HG03039 (cell line): ENCODE measurements around the gene KRTAP12-4.
"Not testable (repeated sequence)": the region's sequence is repeated elsewhere in the genome, so short reads cannot be mapped to it uniquely, and the experiment has no call there.

Source experiments
- ATAC-seq: cut with Tn5 transposase; IDR thresholded peaks from one replicate; pipeline ENCODE4 v1.9.1; 2021; ENCODE audit warnings: mild to moderate bottlenecking, moderate library complexity; ENCODE audit not compliant: unreplicated experiment

Gene KRTAP12-4

GRCh38 chr21:44637018-44637850, 17.2 kb downstream of the KRTAP12-4 start, which contains the start of gene KRTAP10-10:
Gene KRTAP10-10, plus strand, starts transcription at chr21:44637356. Its CDS starts 62 bp downstream, at chr21:44637418.
- no peak for ATAC-seq

- ATAC-seq = no peak
Measured at GRCh38 chr21:44636209-44637017, 18.0 kb downstream of the KRTAP12-4 start.

GRCh38 chr21:44632067-44632466, 22.4 kb downstream of the KRTAP12-4 start:
- ATAC-seq = no peak

GRCh38 chr21:44630440-44630839, 24.0 kb downstream of the KRTAP12-4 start:
- no peak for ATAC-seq

GRCh38 chr21:44628707-44629391, 25.6 kb downstream of the KRTAP12-4 start:
- no peak for ATAC-seq

GRCh38 chr21:44627831-44628233, 26.6 kb downstream of the KRTAP12-4 start:
- ATAC-seq = not testable (repeated sequence)

GRCh38 chr21:44627181-44627822, 27.2 kb downstream of the KRTAP12-4 start:
- not testable (repeated sequence) for ATAC-seq

GRCh38 chr21:44626673-44627143, 27.8 kb downstream of the KRTAP12-4 start, which contains the start of gene KRTAP10-9:
Gene KRTAP10-9, plus strand, starts transcription at chr21:44627093. Its CDS starts 79 bp downstream, at chr21:44627172.
- ATAC-seq = no peak

- no peak for ATAC-seq
Measured at GRCh38 chr21:44626262-44626661, 28.2 kb downstream of the KRTAP12-4 start.

- ATAC-seq = no peak
Measured at GRCh38 chr21:44625756-44626155, 28.7 kb downstream of the KRTAP12-4 start.

- ATAC-seq = no peak
Measured at GRCh38 chr21:44623575-44623974, 30.9 kb downstream of the KRTAP12-4 start.

GRCh38 chr21:44619886-44620285, 34.6 kb downstream of the KRTAP12-4 start:
- no peak for ATAC-seq

GRCh38 chr21:44618909-44619308, 35.5 kb downstream of the KRTAP12-4 start:
- ATAC-seq = no peak

GRCh38 chr21:44618504-44618903, 36.0 kb downstream of the KRTAP12-4 start:
- no peak for ATAC-seq

GRCh38 chr21:44617071-44617501, 37.4 kb downstream of the KRTAP12-4 start:
- ATAC-seq = no peak

- ATAC-seq = no peak
Measured at GRCh38 chr21:44616591-44616926, 37.9 kb downstream of the KRTAP12-4 start.

GRCh38 chr21:44615911-44616590, 38.4 kb downstream of the KRTAP12-4 start:
- ATAC-seq = no peak

- ATAC-seq = no peak
Measured at GRCh38 chr21:44615466-44615865, 39.0 kb downstream of the KRTAP12-4 start.

GRCh38 chr21:44614961-44615391, 39.5 kb downstream of the KRTAP12-4 start:
- ATAC-seq = no peak

GRCh38 chr21:44614161-44614631, 40.3 kb downstream of the KRTAP12-4 start:
- ATAC-seq = no peak
